ENCODE data around the gene ERC1.
"Not testable (repeated sequence)": the region's sequence is repeated elsewhere in the genome, so short reads cannot be mapped to it uniquely, and the experiment has no call there.

Gene ERC1

DNA sequence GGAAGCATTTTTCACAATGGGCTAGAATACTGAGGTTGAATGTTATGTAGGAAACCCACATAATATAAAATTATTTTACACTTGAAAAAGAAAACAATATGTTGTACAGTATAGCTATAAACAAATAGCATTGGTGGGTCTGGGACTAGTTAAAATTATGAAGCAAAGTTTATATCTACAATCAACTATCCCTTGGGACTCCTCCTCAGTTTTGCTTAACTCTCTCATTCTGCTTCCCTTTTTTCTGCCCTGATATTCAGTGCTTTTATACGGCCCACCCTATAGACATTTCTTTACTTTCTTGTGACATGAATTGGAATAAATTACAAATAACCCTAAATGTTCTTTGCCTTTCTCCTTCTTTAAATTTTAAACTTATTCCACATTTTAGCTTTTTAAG, 302.9 kb downstream of the ERC1 start:
- DNase-seq = no peak

DNA sequence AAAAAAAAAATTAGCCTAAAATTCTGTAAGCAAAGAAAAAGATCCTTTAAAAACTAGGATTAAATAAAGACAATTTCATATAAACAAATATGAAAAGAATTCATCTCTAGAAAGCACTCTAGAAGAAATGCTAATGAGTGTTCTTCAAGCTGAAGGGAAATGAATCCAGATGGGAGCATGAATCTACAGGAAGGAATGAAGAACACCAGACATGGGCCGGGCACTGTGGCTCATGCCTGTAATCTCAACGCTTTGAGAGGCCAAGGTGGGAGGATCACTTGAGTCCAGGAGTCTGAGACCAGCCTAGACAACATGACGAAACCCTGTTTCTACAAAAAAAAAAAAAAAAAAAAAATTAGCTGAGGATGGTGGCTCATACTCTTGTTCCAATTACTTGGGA, 306.2 kb downstream of the ERC1 start:
- DNase-seq = no peak

DNA sequence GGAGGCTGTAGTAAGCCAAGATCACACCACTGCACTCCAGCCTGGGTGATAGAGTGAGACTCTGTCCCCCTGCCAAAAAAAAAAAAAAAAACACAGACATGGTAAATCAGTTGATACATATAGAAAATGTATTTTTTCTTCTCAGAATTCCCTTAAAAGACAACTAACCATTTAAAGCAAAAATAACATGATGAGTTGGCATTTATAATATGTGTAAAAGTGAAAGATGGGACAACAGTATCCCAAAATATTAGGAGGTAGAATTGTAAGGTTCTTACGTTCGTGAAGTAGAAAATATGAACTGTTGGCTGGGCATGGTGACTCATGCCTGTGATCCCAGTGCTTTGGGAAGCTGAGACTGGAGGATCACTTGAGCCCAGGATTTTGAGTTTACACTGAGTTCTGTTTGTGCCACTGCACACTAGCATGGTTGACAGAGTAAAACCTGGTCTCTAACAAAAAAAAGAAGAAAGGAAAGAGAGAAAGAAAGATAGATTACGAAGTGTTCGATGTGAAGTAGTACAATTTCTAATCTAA, 306.7 kb downstream of the ERC1 start:
- DNase-seq = no peak

DNA sequence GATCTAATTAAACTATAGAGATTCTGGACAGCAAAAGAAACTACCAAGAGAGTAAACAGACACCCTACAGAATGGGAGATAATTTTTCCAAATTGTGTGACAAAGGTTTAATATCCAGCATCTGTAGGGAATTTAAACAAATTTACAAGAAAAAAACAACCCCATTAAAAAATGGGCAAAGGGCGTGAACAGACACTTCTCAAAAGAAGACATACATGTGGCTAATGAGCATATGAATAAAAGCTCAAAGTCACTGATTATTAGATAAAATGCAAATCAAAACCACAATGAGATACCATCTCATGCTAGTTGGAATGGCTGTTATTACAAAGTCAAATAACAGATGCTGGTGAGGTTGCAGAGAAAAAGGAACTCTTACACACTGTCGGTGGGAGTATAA, 309.4 kb downstream of the ERC1 start:
- no peak for DNase-seq

DNA sequence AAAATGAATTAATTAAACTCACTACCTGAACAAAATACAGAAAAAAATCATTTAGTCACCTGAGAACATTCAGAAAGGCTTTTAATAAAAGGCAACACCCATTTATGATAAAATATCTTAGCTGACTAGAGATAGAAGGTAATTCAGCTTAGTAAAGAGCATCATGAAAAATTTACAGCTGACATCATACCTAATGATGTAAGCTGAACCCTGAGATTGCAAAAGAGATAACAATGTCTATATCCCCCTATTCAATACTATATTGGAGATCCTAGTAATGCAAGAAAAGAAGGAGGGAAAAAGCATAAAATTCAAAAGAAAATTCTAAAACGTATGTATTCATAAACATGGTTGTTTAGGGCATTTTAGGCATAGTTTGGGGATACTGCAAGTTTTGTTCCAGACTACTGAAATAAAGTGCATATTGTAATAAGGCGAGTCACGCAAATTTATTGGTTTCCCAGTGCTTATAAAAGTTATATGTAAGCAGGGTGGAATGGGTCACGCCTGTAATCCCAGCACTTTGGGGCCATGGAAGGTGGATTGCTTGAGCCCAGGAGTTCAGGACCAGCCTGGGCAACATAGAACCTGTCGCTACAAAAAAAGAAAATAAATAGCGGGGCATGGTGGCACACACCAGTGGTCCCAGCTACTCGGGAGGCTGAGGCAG, 311.3 kb downstream of the ERC1 start:
- DNase-seq = no peak

DNA sequence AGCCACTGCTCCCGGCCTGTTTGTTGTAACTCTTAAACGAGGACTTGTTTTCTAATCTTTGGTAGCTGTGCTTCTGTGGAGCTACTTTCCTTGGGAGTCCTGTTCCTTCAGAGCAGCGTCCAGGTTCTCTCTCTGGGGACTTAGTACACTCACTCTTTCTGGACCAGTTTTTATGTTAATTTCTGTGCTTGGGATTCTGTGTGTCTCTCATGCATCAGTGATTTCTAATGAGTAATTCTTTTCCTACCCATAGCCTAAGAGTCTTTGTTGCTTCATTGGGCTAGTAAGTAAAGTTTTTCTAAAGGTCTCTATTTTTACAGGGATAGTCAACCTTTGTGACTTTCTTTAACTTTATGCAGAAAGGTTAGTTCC, 314.0 kb downstream of the ERC1 start:
- DNase-seq = no peak

DNA sequence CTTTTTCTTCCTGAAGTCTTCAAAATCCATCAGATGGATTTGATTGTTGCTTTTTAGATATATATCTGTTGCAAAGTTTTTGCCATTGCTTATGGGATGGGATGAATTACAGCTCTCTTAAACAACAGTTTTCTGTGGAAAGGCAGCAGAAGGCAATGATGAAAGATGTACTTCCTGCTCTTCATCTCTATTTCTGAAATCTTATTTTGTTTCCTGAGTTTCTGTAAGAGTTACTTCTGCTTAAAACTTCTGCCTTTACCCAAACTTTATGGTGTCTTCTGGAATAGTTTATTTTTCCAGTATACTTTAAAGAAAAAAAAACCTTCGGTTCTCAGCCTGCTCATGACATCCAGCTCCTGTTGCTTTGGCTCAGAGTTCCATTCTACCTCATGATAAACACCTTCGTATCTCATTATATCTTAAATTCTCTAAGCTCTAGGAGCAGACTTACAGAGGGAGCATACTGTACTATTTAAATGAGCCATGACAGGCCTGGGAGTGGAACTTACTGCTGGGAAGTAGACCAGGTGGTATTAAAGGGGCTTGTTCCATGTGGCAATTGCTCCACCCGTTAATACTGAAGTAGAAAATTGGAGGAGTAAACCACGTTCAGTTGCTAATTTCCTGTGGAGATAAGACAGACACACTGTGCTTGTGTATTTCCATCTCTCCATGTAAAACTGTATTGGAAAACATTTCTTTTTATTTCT, 314.9 kb downstream of the ERC1 start:
- no peak for DNase-seq

DNA sequence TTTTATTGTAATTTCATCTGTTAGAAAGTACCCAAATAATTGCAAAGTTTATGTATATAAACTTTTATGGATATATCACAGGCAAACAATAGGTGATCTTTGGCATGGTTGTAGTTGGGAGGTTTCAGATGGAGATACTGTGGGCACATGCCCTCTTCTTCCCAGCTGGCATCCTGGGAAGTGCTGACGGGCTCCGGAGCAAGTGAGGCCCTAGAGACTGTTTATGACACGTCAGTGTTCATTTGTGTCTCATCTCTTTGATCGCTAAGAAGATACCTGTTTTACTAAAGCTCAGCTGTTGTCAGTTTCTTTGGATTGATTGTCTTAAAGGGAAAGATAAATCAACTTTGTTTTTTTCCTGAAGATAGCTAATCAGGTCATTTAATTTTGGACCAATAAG, 315.8 kb downstream of the ERC1 start:
- no peak for DNase-seq

DNA sequence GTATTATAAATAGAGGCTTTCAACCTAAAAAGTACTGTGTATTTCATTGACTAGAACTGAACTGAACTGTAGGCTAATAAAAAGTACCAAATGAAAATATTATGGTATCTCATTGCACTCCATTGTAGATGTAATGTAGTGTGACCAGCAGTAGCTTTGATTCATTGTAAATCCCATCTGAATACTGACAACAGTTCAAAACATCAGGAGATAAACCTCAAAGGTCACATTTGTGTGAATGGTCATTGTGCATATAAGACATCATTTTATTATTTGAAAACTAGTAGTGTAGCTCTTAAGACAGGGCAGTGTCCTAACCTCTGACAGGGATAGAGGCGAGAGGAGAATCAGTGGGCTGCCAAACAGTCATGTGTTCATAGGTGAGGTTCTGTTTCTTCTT, 316.8 kb downstream of the ERC1 start:
- DNase-seq = no peak

DNA sequence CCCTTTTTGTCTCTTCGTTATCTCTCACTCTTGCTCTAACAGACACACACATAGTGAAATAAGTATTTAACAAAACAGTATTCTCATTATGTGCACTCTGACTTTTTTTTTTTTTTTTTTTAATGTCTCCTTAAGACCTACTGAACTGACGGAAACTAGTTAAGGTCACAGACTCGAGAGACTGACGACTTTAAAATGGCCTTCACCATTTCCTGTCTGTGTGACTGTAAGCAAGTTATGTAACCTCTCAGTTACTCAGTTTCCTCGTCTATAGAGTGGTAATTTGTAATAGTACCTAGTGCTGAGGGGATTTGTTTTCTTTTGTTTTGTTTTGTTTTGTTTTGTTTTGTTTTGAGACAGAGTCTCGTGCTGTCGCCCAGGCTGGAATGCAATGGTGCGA, 318.6 kb downstream of the ERC1 start:
- DNase-seq = no peak

DNA sequence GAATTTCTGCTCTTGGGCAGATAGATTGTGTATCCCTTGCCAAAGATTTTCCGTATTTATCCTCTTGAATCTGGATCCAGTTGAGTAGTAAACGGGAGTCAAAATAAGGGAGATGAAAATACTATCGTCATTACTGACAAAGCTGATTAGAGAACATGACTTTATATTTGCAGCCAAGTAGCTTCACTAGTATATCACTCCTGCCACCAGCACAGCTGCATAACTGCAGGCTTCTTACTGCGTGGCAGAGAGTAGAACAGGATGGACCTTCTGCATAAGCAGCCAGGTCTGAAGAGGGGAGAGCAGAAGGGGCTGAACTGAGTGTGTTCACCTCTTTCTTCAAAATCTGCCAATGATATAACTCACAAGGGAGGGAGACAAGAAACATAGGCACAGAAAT, 319.6 kb downstream of the ERC1 start:
- DNase-seq = no peak

DNA sequence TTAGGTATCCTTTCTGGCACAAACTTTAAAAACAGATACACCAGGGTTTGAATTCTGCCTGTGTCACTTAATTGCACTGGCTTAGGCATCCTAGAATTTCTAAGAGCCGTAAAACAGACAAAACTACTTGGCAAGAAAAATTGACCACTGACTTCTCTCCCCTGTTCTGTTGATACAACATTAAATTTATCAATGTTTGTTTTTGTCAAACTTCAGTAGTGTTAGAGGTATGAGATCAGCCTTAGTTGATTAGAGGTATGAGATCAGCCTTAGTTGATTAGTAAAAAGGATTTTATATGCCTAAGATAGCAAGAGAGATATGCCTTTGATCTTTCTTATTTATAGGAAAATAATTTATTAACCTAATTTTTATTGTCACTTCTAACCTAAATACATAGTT, 320.1 kb downstream of the ERC1 start:
- no peak for DNase-seq

DNA sequence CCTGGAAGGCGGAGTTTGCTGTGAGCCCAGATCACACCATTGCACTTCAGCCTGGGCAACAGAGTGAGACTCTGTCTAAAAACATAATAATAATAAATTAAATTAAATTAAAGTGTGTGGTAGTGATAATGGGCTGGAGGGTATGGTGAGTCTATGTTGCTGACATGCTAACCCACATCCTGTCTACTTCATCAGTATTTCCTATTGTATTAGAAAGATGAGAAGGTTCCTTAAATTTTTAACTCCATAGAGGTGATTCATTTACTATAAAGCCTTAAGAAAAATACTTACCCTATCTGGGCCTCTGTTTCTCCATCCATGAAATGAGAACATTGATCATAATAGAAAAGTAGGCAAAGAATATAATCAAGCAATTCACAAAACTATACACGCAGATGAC, 322.9 kb downstream of the ERC1 start:
- DNase-seq = no peak

DNA sequence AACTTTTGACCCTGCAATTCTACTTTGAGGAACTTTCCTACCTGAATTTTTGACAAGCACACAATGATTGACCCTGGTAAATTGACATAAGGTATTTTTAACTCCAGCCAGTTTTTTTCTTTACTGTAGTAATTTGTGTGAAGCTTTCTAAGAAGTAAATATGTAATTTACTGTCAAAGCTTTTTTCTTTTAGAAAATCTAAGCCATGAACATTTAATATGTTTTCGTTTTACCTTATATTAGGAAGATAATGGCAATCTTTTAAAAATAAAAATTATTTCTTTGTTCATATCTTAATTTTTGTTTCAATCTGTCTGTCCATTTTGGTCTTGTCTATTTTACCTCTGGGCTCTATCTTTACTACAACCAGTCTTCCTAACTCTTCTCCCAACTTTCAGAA, 323.5 kb downstream of the ERC1 start:
- no peak for DNase-seq

DNA sequence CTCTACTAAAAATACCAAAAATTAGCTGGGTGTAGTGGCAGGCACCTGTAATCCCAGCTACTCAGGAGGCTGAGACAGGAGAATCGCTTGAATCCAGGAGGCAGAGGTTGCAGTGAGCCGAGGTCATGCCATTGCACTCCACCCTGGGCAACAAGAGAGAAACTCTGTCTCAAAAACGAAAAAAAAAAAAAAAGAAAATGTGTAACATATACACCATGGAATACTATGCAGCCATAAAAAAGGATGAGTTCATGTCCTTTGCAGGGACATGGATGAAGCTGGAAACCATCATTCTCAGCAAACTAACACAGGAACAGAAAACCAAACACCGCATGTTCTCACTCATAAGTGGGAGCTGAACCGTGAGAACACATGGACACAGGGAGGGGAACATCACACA, 326.0 kb downstream of the ERC1 start:
- DNase-seq = not testable (repeated sequence)

DNA sequence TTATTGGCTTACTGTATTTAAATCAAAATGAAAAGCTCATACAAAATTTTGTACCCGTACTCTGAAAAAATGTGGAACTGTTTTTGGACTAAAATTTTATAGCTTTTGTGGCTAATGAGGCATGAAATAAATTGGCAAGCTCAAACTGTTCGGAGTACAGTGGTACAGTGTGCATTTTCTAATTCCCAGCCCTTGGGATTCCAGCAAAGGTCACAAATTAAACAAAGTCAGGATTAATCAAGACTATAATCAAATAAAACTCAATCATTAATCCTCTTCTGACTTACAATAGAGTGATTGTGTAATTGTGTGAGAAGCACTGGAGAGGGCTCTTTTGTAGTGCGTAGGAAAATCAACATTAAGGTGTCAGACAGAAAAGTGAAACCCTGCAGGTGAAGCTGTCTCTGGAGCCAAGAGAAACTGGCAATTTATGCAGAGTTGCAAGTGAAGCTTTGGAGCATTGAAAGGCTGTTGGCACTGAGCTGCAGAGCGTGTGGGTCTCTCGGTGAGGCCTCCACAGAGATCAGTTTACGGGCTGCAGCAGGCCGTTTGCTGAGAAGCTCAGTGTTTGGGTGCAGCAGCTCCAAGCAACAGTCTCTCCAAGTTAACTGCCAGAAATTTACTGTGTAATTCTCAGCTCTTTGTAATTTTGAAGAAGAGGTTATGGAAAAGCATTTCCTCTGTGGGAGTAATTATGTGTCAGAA, 327.5 kb downstream of the ERC1 start:
- no peak for DNase-seq

DNA sequence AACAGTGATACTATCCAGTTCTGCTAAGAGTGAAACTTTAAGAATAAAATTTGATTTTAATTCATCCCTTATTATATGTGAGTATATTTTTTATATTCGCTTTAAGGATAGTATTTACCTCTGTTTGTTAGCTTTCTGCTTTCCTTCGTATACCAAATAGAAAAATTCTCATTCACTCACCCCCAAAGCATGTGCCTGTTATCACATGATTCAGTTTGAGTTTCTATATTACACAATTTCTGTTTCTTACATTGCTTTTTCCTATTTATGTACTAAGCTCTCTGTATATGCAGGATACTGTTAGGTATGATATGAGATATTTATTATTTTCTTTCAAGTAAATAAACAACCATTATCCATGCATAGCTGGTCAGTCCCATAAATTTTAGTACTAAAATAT, 328.2 kb downstream of the ERC1 start:
- no peak for DNase-seq

DNA sequence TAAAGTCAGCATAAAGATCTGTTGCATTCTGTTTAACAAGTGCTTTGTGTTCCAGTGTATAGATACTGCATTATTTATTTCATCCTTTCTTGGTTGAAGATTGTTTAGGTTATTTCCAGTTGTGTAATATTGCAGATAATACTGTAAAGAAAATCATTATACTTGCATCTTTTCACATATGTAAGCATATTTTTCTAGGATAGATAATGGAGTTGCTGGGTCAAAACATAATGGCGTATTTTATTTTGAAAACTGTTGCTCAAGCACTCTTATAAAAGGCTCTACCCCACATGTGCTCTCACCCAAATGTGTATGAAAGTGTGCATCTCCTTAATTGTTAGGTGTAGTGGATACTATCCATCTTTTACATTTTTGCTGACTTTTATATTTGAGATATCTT, 329.0 kb downstream of the ERC1 start:
- no peak for DNase-seq

DNA sequence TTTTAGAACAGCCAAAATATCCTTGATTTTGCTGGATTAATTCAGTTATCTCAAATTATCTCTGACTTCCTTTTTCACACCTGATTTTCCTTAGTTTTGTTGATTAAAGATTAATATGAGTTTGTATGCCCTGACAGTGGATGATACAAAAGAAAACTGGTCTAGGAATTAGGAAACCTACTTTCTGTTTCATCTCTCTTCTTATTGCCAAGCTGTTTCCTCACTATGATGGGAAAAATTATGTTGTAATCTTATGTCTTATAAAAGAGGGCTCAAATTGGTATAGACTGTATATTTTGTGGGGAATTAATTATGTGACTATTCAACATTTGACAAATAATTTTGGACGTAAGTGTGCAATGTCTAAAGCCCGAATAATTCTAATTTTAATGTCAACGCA, 331.8 kb downstream of the ERC1 start:
- DNase-seq = no peak

DNA sequence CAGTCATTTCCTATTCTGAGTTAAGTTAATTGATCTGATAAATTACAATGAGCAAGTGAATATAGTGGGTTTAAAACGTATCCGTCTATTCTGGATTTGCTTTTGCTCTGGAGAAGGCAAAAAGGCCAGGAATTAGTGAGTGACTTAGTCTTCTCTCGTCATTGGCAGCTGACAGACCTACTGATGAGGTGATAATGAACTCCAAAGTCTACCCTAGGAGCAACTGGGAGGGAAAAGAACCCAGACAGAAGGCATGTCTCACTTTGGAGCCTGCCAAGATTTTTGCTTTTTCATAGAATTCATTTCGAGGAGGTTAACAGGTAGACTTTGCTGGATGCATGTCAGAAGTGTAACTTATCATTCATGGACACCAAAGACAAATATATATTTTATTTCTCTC, 333.1 kb downstream of the ERC1 start:
- DNase-seq = no peak

DNA sequence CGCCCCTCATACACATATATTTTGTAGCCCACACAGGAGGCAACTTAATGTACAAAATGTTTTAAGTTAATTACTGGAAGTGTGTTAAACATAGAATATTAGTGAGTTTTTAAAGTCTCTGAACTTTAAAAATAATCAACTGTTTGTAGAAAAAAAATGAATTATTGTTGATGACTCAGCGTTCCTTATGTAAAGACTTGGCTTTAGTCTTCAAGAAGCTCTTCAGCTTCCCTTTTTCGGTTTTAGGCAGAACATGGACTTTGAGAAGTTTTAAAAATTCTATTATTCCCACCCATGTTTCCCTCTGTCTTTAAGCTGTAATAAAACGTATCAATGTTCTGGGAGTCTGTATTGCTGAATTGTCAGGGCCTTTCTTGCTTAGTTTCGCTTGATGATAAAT, 333.9 kb downstream of the ERC1 start:
- DNase-seq = no peak

DNA sequence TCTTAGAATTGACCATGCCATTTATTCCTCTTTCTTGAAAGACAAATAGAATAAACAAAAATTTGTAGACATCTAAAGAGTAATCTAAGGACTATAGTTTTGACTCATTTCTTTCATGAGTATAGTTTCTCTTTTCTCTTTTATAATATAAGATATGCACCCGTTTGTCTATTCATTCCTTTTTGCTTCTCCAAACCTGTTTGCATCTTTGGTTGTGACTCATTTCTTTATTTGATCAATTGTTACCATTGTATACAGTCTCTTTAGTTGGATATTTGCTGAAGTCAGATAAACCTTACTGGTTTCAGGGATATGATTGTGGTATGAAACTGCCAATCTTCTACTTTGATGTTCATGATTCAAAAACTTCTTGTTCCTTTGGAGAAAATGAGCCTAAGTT, 334.6 kb downstream of the ERC1 start:
- DNase-seq = peak; percentile 79

DNA sequence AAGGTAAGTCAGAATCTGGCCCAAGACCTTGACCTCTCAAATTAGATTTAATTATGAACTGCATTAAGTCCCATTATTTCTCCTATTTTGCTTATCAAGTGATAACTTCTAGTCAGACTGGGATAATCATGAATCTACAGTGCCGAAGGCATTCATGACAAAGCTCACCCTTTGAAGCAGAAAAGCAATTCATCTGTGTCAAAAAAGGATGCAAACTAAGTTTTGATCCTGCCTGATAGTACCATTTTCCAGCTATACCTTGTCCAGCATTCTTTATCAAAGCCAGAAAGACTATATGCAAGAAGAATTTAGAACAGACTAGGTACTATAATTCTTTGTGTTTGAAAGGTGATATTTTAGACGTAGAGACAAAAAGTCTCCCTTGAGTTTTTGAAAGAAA, 335.2 kb downstream of the ERC1 start:
- no peak for DNase-seq

DNA sequence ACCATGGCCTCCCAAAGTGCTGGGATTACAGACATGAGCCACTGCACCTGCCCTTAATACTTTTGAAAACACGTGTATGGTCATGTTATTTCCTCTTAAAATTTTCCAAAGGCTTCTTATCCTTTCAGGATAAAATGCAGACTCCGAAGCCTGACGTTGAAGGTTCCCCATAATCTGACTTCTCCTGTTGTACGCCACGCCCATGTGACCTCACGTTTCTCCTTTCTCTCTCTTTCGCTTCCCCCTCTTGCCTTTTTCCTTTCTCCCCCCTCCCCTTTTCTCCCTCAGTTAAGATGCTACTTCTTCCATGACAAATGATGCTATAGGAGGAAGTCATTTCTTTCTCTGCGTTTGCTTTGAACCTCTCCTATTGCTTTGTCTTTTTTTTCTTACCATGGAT, 337.4 kb downstream of the ERC1 start:
- DNase-seq = no peak
